ENCODE measurements around the gene SIGLEC1.

- no peak for TF ChIP-seq CTCF (conservative IDR thresholded peaks at IDR 0.05 in 1 of 2, IDR thresholded peaks at IDR 0.05 in 1 of 2; ENCODE audit: extremely low read depth in 1 of 2, insufficient read depth in 1 of 2, low read depth in 1 of 2, low read length in 2 of 2)
- TF ChIP-seq EZH2 (IDR thresholded peaks at IDR 0.05; ENCODE audit: borderline replicate concordance, low read length): no peak
These were observed 42.9 kb upstream of the SIGLEC1 start for GRCh38 chr20:3755269-3755668.
